ENCODE measurements around the gene KIF26B. TPM values are rescaled to one million over a fixed set of nuclear protein-coding genes. Genes with fewer than 3 reads are reported as not detected.

Gene KIF26B
- polyA plus RNA-seq, 2 of the 4 experiments (the other 2 are of a cell fraction): 0.01 to 0.04 TPM

GRCh38 chr1:245582026-245582425 lies 427.2 kb downstream of the KIF26B start (continued):
- TF ChIP-seq, protein P1, sequence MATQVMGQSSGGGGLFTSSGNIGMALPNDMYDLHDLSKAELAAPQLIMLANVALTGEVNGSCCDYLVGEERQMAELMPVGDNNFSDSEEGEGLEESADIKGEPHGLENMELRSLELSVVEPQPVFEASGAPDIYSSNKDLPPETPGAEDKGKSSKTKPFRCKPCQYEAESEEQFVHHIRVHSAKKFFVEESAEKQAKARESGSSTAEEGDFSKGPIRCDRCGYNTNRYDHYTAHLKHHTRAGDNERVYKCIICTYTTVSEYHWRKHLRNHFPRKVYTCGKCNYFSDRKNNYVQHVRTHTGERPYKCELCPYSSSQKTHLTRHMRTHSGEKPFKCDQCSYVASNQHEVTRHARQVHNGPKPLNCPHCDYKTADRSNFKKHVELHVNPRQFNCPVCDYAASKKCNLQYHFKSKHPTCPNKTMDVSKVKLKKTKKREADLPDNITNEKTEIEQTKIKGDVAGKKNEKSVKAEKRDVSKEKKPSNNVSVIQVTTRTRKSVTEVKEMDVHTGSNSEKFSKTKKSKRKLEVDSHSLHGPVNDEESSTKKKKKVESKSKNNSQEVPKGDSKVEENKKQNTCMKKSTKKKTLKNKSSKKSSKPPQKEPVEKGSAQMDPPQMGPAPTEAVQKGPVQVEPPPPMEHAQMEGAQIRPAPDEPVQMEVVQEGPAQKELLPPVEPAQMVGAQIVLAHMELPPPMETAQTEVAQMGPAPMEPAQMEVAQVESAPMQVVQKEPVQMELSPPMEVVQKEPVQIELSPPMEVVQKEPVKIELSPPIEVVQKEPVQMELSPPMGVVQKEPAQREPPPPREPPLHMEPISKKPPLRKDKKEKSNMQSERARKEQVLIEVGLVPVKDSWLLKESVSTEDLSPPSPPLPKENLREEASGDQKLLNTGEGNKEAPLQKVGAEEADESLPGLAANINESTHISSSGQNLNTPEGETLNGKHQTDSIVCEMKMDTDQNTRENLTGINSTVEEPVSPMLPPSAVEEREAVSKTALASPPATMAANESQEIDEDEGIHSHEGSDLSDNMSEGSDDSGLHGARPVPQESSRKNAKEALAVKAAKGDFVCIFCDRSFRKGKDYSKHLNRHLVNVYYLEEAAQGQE (IDR thresholded peaks at IDR 0.05): no peak
- no peak for TF ChIP-seq PHF8 (IDR thresholded peaks at IDR 0.05; ENCODE audit: borderline replicate concordance, low read depth)

DNA sequence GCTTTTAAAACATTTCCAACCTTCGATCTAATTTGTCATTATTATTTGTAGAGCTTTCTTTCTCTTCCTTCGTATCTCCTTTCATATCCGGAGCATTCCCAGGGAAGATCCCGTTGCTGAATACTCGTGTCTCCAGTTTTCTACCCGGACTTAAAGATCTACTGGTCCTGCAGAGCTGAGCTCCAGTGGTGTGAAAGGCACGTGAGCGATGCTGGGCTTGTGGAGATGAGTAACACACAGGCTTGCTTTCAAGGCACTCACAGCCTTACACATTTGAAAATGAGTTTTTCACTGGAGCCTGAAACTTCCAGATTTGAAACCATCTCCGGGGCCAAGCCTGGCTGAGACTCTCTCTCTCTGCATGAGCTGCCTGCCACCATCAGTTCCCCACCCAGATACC lies 428.3 kb downstream of the KIF26B start:
- no peak for DNase-seq (ENCODE audit: low read depth in 1 of 2, low spot score in 1 of 2)
- H3K4me2 ChIP-seq: no peak overlapping the region
- no peak overlapping the region for H3K4me3 ChIP-seq
- no peak for FAIRE-seq
- CTCF ChIA-PET: interaction anchor here (1.1 kb wide), 1 partner anchor 427 kb away, joined by 3 read pairs; no protein-coding TSS in a partner anchor
- no peak overlapping the region for H3K27ac ChIP-seq
- POLR2A ChIA-PET: no interaction called here
- no peaks in the 10 kb centered on the region for H3K9me3 ChIP-seq
- TF ChIP-seq HDAC2 (IDR thresholded peaks at IDR 0.05): no peak
- TF ChIP-seq CBX8 (IDR thresholded peaks at IDR 0.05): no peak
- TF ChIP-seq ZFP36 (IDR thresholded peaks at IDR 0.05; ENCODE audit: borderline replicate concordance, partially characterized antibody): no peak
- no peak for TF ChIP-seq FOSL2 (IDR thresholded peaks at IDR 0.05)
- no peak for TF ChIP-seq FOSL2 (CRISPR knock-in tag; IDR thresholded peaks at IDR 0.05)
- no peak for TF ChIP-seq EP300 (IDR thresholded peaks at IDR 0.05)
- 63% methylated on average over 9 of the region's 9 CpGs for WGBS (ENCODE audit: missing lambda C conversion rate)
- ATAC-seq: no peak
- peaks cover 15% of the 10 kb centered on the region; the same call in 2 of the 3 replicates for H3K4me1 ChIP-seq

DNA sequence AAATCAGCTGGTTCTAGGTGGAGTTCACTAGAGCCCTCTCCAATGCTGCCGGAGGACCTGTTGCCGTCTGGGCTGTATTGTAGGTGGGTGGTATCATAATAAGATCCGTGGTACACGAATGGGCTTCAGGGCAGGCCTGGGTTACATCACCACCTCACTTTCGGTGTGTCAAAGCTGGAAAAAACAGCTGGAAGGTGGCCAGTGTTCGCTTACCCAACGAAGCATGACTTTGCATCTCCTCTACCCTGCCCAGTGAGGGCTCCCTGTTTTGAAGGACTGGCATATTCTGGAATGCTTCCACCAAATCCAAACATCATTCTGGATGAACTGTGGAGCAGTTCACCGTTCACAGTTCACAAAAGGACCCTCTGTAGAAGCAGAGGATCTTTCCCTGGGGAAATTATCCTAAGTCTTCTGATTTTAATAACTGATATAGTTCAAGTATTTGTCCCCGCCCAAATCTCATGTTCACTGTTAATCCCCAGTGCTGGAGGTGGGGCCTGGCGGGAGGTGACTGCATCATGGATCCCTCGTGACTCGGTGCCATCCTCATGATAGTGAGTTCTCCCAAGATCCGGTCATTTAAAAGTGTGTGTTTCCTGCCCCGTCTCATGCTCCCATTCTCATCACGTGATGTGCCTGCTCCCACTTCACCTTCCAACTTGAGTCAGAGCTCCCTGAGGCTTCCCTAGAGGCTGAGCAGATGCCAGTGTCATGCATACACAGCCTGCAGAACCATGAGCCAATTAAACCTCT lies 429.0 kb downstream of the KIF26B start:
- Histone ChIP-seq H3K9me3 (no peaks in the 10 kb centered on the region), H3K27ac (0 out of 6 replicates have a peak overlapping the region, but pooled peaks of 1 of the 2 experiments have one; percentile 11), H3K4me1 (peaks cover 15% of the 10 kb centered on the region; the same call in 2 of the 3 replicates), H3K4me3 (no peak overlapping the region), H3K4me2 (no peak overlapping the region)
- no peak; a peak in 1 of 6 replicates for ATAC-seq
- WGBS (ENCODE audit: missing lambda C conversion rate): 70% methylated on average over 15 of the region's 15 CpGs
- ChIA-PET CTCF (no interaction called here), POLR2A (no interaction called here)
- TF ChIP-seq TP53 (CRISPR knock-in tag; IDR thresholded peaks at IDR 0.05) (no peak), CEBPB (IDR thresholded peaks at IDR 0.05) (no peak), JUN (IDR thresholded peaks at IDR 0.05) (no peak), ZNF302 (CRISPR knock-in tag; IDR thresholded peaks at IDR 0.05) (no peak), NFE2L2 (conservative IDR thresholded peaks at IDR 0.05; ENCODE audit: low read length) (no peak), PHF8 (IDR thresholded peaks at IDR 0.05; ENCODE audit: borderline replicate concordance, low read depth) (no peak), HOXB5 (CRISPR knock-in tag; IDR thresholded peaks at IDR 0.05) (no peak), RAD21 (conservative IDR thresholded peaks at IDR 0.05 in 1 of 2, IDR thresholded peaks at IDR 0.05 in 1 of 2) (no peak), CBX2 (IDR thresholded peaks at IDR 0.05; ENCODE audit: borderline replicate concordance, low read depth) (no peak)
- peak in 1 of 2 experiments; percentile 26 for DNase-seq (ENCODE audit: low read depth in 1 of 2, low spot score in 1 of 2)
- no peak for FAIRE-seq

DNA sequence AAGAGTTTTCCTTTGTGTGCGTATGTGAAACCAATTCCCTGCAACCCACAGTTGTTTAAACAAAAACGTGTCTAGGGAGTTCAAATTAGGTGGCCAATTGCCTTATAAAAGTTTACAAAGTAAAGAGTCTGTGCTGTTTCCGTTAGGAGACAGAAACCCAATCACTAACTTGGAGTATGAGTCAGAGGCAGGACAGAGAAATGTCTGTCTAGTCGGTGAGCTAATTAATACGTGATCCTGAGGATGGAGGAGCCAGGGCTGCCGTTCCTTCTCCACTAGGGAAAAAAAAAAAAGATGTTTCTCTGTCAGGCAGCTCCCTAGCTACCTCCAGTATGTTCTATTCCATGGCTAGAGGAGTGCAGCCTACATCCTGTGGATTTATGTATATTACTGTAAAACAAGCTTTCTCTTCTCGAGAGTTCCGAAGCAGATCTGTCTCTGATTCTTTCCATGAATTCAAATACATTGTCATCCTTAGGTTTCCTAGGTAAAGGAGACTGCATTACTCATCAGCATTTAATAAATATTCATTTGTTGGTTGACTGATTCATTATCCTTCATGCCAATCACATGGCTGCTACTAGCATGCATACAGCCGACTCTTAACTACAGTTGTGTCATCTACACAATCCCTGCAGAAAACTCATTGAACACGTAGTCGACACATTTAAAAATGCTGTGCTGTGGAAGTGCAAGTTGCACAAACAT lies 430.6 kb downstream of the KIF26B start:
- H3K4me3 ChIP-seq: no peak overlapping the region
- POLR2A ChIA-PET: interaction anchor here (0.6 kb wide), 1 partner anchor 188 kb away, joined by 3 read pairs; no protein-coding TSS in a partner anchor
- H3K4me1 ChIP-seq: peaks cover 15% of the 10 kb centered on the region; the same call in 2 of the 3 replicates
- H3K27ac ChIP-seq: peak overlapping the region; percentile 30 to 64; a peak in 5 of 6 replicates
- DNase-seq (ENCODE audit: low read depth in 1 of 2, low spot score in 1 of 2) (peak; percentile 48 to 62), ATAC-seq (peak; percentile 82 to 85), FAIRE-seq (no peak)
- peak overlapping the region; percentile 60 for H3K4me2 ChIP-seq
- CTCF ChIA-PET: interaction anchor here (0.6 kb wide), 2 partner anchors 14 to 45 kb away, joined by 3 read pairs; no protein-coding TSS in a partner anchor
- no peaks in the 10 kb centered on the region for H3K9me3 ChIP-seq
- TF ChIP-seq GATA3 (IDR thresholded peaks at IDR 0.05; ENCODE audit: borderline replicate concordance): no peak
- TF ChIP-seq FOSL2 (IDR thresholded peaks at IDR 0.05): peak; percentile 12; the same call in 1 of the 2 replicates
- TF ChIP-seq FOSL2 (CRISPR knock-in tag; IDR thresholded peaks at IDR 0.05): peak; percentile 62
- WGBS (ENCODE audit: missing lambda C conversion rate): 23% methylated on average over 11 of the region's 11 CpGs

Measured in A549 (cell line).